Renal cortical epithelial cell (primary cell): ENCODE results near the gene CEP170B. TPM values are rescaled to one million over a fixed set of nuclear protein-coding genes. Genes with fewer than 3 reads are reported as not detected.

Source experiments
- DNase-seq: peaks from one replicate; pipeline ENCODE4 v3.0.0-alpha.2; 2011; ENCODE audit warnings: low read depth
- total RNA-seq: library from RNA; depleted of rRNA; stranded (reverse); fragments of >200 nt; gene quantifications from 2 replicates; pipeline ENCODE4 v1.2.3, GENCODE V29; 2014

The CEP170B gene
- total RNA-seq, 1 donor from 2014 or later = 40.1 TPM

DNA sequence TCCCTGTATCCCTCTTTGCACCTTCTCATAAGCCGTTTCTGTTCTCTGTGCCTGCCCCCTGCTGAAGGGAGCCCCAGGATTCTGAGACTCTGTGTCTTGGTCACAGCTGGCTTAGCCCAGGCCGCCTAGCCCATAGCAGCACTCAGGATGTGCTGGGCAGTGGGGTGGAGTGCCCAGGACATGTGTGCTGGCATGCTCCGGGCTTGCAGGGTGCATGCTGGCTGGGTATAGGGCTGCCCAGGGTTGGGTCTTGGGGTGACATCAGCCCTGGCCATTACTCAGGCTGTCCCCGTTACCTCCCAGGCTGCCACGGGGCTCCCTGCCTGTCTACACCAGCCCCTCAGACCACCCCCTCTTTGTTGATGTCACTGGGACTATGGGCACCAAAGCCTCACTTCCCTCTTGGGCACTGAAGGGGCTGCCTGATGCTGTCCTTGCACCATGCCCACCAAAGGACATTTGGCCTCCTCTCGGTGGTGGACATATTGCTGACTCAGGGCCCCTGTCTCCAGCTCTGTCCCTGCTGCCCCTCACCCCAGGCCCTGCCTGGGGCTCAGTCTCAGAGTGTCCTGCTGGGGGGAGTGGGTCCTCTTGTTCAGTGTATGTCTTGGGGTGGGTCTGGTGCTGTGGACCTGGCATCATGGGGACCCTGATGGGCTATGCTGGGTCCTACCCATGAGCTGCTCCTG lies 2.4 kb downstream of the CEP170B start:
- DNase-seq = no peak

DNA sequence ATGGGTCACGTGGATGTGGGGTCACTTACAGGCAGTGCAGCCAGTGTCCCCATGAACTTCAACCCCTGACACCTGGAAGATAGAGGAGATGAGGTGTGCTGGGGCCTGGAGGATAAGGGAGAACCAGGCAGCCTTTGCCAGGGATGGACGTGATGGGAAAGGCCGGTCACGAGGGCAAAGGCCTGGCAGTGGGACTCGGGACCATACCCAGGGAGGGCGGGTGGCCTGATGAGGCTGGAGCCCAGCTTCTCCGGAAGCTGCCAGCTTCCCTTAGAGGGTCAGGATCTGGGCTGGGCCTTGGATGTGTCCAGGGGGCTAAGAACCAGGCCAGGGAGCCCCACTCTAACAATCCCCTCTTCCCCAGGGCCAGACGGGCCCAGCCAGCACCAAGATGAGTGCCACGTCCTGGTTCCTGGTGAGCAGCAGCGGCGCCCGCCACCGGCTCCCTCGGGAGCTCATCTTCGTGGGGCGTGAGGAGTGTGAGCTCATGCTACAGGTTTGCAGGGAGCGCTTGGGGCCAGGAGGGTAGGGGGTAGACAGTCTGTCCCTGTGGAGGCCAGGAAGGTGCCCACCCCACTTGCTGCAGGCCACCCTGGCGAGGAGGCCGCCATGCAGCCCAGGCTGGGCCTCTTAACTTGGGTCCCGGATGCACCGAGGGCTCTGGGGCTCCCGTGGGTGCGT lies 3.1 kb downstream of the CEP170B start:
- no peak for DNase-seq

GRCh38 chr14:104868811-104869572 lies 3.9 kb downstream of the CEP170B start:
- DNase-seq = no peak

DNA sequence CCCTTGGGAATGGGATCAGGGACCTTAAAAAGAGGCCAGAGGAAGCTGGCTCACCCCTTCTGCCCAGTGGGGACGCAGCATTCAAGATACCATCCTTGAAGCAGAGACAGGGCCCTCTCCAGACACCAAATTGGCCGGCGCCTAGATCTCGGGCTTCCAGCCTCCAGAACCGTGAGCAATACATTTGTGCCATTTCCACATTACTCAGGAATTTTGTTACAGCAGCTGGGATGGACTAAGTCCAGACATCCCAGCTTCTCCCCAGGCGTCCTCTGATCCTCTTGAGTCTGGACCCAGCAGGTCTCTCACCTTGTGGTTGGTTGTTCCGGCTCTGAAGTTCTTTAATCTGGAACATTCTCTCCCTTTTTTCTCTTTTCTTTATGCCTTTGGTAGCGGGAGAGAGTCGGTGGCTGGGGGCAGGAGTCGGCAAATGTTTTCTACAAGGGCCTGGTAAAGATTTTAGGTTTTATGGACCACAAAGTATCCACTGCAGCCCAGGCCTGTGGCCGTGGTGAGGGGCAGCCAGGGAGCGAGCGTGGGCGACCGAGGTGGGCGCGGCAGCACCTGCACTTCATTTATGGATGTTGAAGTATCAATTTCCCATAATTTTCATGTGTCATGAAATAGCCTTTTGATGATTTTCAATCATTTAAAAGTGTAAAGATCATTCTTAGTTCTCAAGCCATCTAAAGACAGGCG lies 4.8 kb downstream of the CEP170B start:
- DNase-seq = no peak

GRCh38 chr14:104870368-104871144 lies 5.5 kb downstream of the CEP170B start:
- DNase-seq = no peak

DNA sequence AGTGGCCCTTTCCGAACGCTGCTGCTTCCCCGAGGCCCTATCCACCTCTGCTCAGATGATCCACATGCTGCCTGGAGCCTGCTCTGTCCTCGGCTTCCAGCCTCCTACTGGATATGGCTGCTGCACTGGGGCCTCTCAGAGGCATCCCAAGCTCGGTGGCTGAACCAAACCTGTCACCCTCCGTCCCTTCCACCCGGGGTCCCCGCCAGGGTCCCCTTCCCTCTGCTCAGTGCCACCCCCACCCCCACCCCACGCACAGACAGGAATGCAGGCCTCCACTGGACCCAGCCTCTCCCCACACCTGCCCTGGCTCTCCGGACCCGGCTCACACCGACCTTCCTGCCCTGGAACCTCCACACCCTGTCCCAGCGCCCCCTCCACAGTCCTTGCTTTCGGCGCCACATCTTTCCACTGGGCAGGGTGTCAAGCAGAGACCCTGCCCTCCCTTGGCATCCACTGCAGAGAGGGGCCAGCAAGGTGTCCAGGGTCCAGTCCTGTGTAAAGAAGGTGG lies 6.1 kb downstream of the CEP170B start:
- no peak for DNase-seq

DNA sequence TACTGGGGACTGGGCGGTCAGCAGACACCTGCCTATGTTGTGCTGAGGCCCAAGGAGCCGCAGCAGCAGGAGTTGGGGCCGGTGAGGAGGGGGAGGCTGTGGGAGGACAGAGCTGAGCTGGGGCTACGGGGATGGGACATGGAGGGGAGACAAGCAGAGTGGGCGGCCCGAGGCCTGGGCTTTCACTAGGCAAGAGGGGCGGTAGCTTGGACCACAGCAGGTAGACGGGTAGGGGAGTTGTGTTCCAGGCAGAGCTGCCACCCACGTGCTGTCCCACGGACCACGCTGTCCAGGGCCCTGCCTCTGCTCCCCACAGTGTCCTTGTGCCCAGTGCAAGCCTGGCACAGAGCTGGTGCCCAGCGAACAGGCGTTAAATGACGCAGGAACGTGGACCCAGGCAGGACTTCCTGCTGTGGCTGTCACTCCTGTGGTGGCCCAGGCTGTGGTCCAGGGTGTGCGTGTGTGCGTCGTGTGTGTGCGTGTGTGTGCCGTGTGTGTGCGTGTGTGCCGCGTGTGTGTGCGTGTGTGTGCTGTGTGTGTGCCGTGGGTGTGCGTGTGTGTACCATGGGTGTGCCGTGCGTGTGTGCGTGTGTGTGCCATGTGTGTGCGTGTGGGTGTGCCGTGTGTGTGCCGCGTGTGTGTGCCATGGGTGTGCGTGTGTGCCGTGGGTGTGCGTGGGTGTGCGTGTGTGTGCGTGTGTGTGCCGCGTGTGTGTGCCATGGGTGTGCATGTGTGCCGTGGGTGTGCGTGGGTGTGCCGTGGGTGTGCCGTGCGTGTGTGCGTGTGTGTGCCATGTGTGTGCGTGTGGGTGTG lies 6.8 kb downstream of the CEP170B start:
- no peak for DNase-seq

DNA sequence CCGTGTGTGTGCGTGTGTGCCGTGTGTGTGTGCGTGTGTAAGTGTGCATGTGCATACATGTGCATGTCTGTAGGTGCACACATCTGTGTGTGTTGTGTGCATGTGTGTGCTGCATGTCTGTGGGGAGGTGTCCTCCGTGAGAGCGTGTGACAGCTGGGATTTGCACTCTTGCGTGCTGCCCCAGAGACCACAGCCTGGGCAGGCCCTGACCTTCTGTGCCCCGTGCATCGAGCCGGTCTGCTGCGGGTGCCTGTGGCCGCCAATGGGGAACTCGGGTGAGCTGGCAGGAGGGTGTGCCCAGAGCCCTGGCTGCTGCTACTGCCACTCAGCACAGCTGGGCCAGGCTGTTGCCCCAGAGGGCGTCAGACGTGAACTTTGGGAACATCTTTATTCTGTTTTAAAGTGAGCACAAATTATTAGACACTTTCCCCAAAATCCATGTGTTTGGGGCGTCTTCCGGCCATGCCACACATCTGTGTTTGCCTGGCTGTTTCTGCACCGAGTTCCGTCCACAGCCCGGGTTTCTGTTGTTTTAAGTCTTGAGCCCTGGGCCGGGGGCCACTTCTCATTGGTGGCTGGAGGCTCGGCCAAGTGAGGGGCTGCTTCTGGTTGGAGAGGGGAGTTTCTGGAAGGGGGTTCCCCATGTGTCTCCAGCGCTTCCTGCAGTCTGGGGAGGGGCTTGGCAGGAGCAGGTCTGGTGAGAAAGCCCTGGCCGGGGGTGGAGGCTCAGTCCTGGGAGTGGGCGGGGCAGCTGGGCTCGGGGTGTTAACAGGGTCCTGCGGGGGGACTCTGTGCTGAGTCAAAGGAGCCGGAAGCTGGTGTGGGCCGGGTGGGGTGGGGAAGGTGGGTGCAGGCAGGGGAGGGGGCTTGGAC lies 7.6 kb downstream of the CEP170B start:
- peak; percentile 11 for DNase-seq

DNA sequence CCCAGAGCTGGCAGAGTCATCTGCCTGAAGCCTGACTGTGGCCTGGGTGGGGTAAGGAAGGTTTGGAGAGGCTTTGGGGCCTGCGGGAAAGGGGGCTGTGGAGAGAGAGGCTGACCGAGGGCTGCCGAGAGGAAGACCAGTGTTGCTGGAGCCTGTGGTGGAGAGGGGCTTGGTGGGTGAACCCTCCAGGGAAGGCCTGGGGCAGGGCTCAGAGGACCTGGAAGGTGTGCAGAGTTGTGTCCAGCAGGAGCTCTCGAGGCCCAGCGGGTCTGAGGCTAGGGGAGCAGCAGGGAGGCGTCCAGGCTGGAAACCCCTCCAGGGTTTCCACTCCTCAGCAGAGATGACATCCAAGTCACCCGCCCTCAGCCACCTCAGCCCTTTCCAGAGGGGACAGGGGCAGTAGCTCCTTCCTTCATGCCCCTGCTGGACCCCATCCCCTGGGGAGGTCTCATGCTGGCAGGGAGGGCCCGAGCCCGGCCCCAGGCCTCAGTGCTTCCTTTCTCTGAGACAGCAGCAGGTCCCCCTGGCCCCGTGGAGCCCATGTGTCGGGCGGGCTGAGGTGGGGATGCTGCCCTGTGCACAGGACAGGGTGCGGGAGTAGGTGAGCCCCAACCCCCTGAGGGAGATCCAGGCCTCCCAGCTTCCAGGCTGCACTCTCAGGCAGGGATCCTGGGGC lies 8.4 kb downstream of the CEP170B start:
- DNase-seq = no peak

DNA sequence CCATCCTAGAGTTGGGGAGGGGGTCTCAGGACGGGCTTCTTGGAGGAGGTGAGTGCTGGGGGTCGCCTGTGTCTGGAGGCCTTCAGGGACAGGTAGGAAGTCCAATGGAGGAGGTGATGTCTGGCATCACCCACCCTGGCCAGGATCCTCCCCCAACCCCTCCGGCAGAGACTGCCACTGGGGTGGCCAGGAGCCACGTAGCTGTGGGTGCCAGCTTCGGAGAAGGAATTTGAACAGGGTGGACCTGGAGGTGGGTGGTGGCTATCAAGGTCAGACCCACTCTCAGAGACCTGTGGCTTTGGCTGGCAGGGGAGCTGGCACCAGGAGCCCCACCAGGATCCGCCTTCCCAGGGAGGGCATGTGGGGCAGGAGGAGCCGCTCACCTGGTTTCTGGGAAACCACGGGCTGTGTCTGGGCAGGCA lies 9.1 kb downstream of the CEP170B start:
- DNase-seq = no peak

GRCh38 chr14:104874571-104875411 lies 9.7 kb downstream of the CEP170B start:
- no peak for DNase-seq

DNA sequence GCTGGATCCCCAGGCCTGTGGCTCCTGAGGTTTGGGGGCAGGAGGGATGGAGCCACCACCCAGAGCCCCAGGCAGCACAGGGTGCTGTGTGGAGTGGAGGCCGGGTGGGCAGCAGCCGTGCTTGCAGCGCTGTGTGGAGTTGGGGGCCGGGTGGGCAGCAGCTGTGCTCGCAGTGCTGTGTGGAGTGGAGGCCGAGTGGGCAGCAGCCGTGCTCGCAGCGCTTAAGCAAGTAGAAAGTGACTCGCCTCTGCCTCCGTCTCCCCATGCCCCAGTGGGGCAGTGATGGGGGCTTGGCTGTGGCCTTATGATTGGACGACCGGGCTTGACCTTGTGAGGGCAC lies 10.3 kb downstream of the CEP170B start:
- DNase-seq = no peak

- no peak for DNase-seq
Observed at GRCh38 chr14:104875811-104876210, 10.7 kb downstream of the CEP170B start.

GRCh38 chr14:104876251-104876699 lies 11.2 kb downstream of the CEP170B start:
- DNase-seq = no peak

- no peak for DNase-seq
Observed at GRCh38 chr14:104877066-104877805, 12.2 kb downstream of the CEP170B start.

DNA sequence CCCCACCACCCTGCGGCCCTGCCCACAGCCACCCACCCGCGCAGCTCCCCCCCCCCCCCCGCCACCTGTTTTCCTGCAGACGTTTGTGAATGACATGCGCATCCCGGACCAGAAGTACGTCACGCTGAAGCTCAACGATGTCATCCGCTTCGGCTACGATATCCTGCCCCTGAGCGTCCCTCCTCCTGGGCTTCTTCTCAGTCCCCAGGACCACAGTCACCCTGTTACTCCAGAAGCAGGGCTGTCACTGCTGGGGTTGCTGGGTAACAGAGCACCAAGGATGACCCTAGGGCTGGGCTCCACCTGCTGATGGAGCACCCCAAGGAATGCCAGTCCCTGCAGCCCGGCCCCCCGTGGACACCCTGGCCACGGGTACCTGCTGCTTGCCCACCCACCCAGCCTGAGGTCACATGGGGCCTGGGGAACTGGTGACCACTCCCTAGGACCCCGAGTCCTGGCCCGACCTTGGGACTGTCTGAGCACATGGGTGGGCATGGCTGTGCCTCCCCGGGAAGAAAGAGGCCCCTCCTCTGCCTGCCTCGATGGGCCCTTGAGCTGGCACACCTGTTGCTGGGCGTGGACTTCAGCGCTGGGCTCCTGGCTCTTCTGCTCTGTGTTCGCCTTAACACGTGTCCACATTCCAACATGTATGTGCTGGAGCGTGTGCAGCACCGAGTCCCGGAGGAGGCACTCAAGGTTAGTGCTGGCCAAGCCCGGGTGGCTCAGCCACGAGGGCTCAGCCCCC lies 12.9 kb downstream of the CEP170B start:
- no peak for DNase-seq
